Osteoblast (primary cell): ENCODE results near the gene PRDM11. TPM values are rescaled to one million over a fixed set of nuclear protein-coding genes. Genes with fewer than 3 reads are reported as not detected.

Experiments
- DNase-seq: peaks from one replicate; pipeline ENCODE4 v3.0.0; 2011; ENCODE audit warnings: low spot score, mixed read lengths; ENCODE audit not compliant: insufficient read length; ENCODE audit errors: missing footprints
- H2AFZ ChIP-seq: 2 replicates; pipeline ENCODE4 v1.6.0; 2011; ENCODE audit warnings: mild to moderate bottlenecking, low read length
- H3K27ac ChIP-seq: 2 replicates; pipeline ENCODE4 v1.5.1; 2011; ENCODE audit warnings: mild to moderate bottlenecking, low read depth, low read length, moderate library complexity
- H3K27me3 ChIP-seq: 2 replicates; pipeline ENCODE4 v1.6.0; 2012; ENCODE audit warnings: mild to moderate bottlenecking, control low read depth, inconsistent platforms, low read length, moderate library complexity; ENCODE audit not compliant: insufficient read depth
- H3K36me3 ChIP-seq: 2 replicates; pipeline ENCODE4 v1.5.1; 2011; ENCODE audit warnings: mild to moderate bottlenecking, low read length, control low read depth, moderate library complexity; ENCODE audit not compliant: insufficient read depth
- H3K4me1 ChIP-seq: 2 replicates; pipeline ENCODE4 v1.5.1; 2011; ENCODE audit warnings: mild to moderate bottlenecking, low read length, control low read depth, moderate library complexity; ENCODE audit not compliant: insufficient read depth
- H3K4me2 ChIP-seq: 2 replicates; pipeline ENCODE4 v1.6.0; 2011; ENCODE audit warnings: mild to moderate bottlenecking, low read length; ENCODE audit not compliant: insufficient read depth
- H3K4me3 ChIP-seq: fragments of 200-600 bp; sonication (generic); 3 replicates; pipeline ENCODE4 v1.5.1; 2012; ENCODE audit warnings: mild to moderate bottlenecking, low read length, inconsistent platforms; ENCODE audit not compliant: insufficient read depth
- H3K79me2 ChIP-seq: 2 replicates; pipeline ENCODE4 v1.6.0; 2012; ENCODE audit warnings: mild to moderate bottlenecking, low read length, control low read depth, inconsistent platforms; ENCODE audit not compliant: insufficient read depth
- H3K9me3 ChIP-seq: 2 replicates; pipeline ENCODE4 v1.5.1; 2011; ENCODE audit warnings: low read depth, low read length, control low read depth
- H4K20me1 ChIP-seq: 2 replicates; pipeline ENCODE4 v1.6.0; 2012; ENCODE audit warnings: mild to moderate bottlenecking, low read length, control low read depth; ENCODE audit not compliant: insufficient read depth
- total RNA-seq: library from RNA; depleted of rRNA; stranded (reverse); fragments of >200 nt; gene quantifications from 2 replicates; pipeline ENCODE4 v1.2.3, GENCODE V29; 2012
- TF ChIP-seq, protein P1 (sequence below): IDR thresholded peaks from 2 replicates; pipeline ENCODE4 v1.5.1; 2011; ENCODE audit warnings: mild to moderate bottlenecking, low read depth, low read length, moderate library complexity; ENCODE audit errors: extremely low read depth

The PRDM11 gene
- total RNA-seq, 1 donor = 5.4 TPM

DNA sequence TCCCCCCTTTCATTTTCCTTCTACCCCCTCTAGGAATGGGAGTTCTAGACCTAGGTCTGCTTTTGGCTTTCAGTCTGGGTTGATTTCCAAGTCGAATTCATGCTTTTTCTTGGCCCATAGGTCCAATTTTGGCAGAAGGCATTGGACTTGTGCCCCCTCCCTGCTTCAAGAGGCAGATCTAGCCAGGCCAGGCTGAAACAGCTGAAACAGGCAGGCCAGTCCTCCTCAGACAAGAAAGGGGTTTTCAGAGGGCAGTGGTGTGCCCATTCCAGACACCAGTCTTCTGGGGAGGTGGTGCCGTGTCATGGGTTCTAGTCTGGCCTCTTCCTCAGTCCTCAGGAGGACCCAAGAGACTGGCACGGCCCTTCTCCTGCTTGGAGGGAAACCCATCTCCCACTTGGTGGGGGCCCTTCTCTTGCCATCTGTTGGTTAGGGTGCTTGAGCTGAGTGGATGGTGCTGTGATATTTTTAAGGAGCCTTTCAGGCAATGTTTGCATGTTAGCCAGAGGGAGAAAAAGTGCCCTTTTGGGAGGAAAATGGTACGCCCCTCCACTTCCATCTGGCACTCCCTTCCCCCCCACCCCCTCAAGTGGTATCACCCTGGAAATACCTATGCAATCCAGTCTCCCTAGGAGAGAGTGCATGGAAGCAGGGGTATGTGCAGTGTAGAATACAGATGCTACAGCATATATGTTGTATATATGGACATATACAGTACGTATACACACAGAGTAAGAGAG lies 86.1 kb downstream of the PRDM11 start:
- no peaks in the 10 kb centered on the region for H3K79me2 ChIP-seq
- no peaks in the 10 kb centered on the region for H4K20me1 ChIP-seq
- TF ChIP-seq, protein P1, sequence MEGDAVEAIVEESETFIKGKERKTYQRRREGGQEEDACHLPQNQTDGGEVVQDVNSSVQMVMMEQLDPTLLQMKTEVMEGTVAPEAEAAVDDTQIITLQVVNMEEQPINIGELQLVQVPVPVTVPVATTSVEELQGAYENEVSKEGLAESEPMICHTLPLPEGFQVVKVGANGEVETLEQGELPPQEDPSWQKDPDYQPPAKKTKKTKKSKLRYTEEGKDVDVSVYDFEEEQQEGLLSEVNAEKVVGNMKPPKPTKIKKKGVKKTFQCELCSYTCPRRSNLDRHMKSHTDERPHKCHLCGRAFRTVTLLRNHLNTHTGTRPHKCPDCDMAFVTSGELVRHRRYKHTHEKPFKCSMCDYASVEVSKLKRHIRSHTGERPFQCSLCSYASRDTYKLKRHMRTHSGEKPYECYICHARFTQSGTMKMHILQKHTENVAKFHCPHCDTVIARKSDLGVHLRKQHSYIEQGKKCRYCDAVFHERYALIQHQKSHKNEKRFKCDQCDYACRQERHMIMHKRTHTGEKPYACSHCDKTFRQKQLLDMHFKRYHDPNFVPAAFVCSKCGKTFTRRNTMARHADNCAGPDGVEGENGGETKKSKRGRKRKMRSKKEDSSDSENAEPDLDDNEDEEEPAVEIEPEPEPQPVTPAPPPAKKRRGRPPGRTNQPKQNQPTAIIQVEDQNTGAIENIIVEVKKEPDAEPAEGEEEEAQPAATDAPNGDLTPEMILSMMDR = no peak
- no peak overlapping the region for H2AFZ ChIP-seq
- no peak for DNase-seq
- no peak overlapping the region for H3K27ac ChIP-seq
- peaks cover 4% of the 10 kb centered on the region for H3K27me3 ChIP-seq
- H3K4me1 ChIP-seq = no peaks in the 10 kb centered on the region
- H3K4me3 ChIP-seq = no peak overlapping the region
- H3K4me2 ChIP-seq = no peak overlapping the region
- H3K9me3 ChIP-seq = no peaks in the 10 kb centered on the region
- H3K36me3 ChIP-seq = no peaks in the 10 kb centered on the region

DNA sequence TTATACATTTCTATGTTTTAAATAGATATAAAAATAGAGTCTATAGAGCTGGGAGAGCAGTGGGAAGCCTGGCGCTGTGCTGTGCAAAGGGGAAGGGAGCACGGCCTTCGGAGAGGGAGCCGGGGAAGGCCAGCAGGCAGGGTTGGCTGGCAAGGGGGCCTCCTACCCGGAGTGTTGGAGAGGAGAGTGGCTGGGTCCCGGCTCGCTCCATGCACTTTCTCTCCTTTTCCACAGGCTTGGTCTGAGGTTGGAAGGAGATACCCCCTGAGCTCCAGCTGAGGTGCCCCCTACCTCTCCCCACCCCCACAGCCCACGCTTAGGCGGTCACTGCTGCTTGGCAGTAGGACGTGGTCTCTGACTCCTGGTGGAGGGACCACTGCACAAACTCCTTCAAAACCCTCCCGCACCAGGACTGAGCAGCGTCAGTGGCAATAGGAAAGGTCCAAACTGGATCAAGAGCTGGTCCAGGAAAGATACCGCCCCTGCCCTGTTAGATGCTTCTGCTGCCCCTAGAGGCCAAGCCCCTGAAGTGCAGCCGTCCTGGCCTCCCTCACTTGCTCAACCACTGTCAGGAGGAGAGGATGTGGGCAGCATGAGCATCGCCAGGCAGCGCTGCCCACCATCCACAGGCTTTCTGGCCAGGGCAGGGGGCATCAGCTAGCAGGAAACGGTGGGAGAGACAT lies 86.8 kb downstream of the PRDM11 start:
- H3K4me3 ChIP-seq = no peak overlapping the region
- no peak overlapping the region for H3K27ac ChIP-seq
- DNase-seq = peak; percentile 98
- peaks cover under 1% of the 10 kb centered on the region for H3K4me1 ChIP-seq
- peaks cover 4% of the 10 kb centered on the region for H3K27me3 ChIP-seq
- H3K4me2 ChIP-seq = no peak overlapping the region
- no peaks in the 10 kb centered on the region for H3K9me3 ChIP-seq
- TF ChIP-seq, protein P1 = peak; percentile 89
- H3K36me3 ChIP-seq = no peaks in the 10 kb centered on the region
- no peaks in the 10 kb centered on the region for H4K20me1 ChIP-seq
- no peaks in the 10 kb centered on the region for H3K79me2 ChIP-seq
- H2AFZ ChIP-seq = no peak overlapping the region

DNA sequence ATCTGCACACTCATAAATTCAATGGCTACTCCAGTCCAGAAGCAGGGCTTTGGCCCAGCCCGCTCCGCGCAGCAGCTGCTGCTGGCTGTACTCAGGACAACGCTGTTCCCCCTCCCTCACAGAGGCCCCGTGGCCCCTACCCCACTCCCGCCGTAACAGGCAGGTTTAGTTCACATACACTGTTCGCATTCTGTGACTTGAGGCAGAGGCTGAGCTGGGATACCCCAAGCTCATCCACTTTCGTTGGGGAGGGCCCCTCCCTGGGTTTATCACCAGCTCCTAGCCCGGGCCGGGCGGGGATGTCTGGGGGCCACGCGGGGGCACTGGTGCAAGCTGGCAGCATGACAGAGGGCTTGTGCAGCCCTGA lies 87.3 kb downstream of the PRDM11 start:
- Histone ChIP-seq H3K4me3 (no peak overlapping the region), H3K4me2 (no peak overlapping the region), H2AFZ (no peak overlapping the region), H3K79me2 (no peaks in the 10 kb centered on the region), H4K20me1 (no peaks in the 10 kb centered on the region), H3K36me3 (no peaks in the 10 kb centered on the region), H3K27ac (no peak overlapping the region), H3K9me3 (no peaks in the 10 kb centered on the region), H3K27me3 (peaks cover 4% of the 10 kb centered on the region), H3K4me1 (peaks cover 5% of the 10 kb centered on the region)
- TF ChIP-seq, protein P1 = no peak
- DNase-seq = no peak

DNA sequence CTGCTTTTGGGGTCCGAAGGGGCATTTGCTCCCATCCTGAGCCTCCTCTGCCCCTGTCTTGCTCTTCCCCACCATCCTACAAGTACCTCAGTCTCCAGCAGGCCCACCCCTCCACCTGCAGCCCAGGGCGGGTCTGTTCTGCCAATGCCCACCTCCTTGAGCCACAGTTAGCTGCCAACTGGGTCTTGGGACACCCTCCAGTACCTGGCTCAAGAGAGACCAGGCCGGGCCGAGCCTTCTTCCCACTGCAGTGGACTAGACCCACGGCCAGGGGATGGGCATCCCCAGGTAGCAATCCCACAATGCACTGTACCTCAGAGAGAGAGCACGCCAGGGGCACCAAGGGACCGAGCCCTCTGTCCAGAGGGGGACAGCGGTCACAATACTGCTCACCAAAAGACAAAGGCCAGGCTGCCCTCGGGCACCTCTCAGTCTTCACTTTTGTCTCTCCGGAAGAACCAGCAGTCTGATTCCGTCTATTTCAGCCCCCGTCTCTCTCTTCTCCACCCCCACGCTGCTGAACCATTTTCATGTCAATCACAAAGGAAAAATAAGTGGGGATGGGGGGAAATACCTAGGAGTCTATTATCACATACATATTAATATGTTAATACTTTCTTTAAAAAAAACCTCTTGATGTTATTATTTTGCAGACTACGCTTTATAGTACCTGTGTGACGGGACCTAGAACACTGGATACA lies 88.0 kb downstream of the PRDM11 start:
- Histone ChIP-seq H3K9me3 (no peaks in the 10 kb centered on the region), H3K4me3 (no peak overlapping the region)
- peak; percentile 52 for DNase-seq

More for the DNA sequence above, 88.0 kb downstream of the PRDM11 start:
- Histone ChIP-seq H3K4me1 (peaks cover 5% of the 10 kb centered on the region), H3K79me2 (no peaks in the 10 kb centered on the region), H3K27me3 (peaks cover 4% of the 10 kb centered on the region), H3K36me3 (no peaks in the 10 kb centered on the region), H3K27ac (no peak overlapping the region), H2AFZ (no peak overlapping the region), H4K20me1 (no peaks in the 10 kb centered on the region), H3K4me2 (no peak overlapping the region)
- TF ChIP-seq, protein P1 = no peak
